Endothelial cell of umbilical vein (primary cell): Measurements from ENCODE around the gene NDUFA6. TPM values are rescaled to one million over a fixed set of nuclear protein-coding genes. Genes with fewer than 3 reads are reported as not detected.

ENCODE experiments used
- BruUV-seq: library from RNA; stranded (reverse); fragments of 400-500 nt; replicated peaks from 2 replicates; lab custom pipeline; 2021; lab: Mats Ljungman, UMichigan
- CTCF ChIA-PET: fragments of 300-600, 350-600 bp; sonication (Branson Sonifier 250); formaldehyde crosslinking; loops from one replicate; lab custom pipeline; 2021; ENCODE audit warnings: antibody characterized with exemption, inconsistent platforms; lab: Charles Lee
- POLR2A ChIA-PET: fragments of 300-600, 350-600 bp; sonication (Branson Sonifier 250); formaldehyde crosslinking; loops from one replicate; lab custom pipeline; 2021; ENCODE audit warnings: antibody characterized with exemption, inconsistent platforms; lab: Charles Lee
- DNase-seq: peaks from one replicate; pipeline ENCODE4 v3.0.0-alpha.2; 2011; ENCODE audit warnings: low read depth, low spot score
- FAIRE-seq: peaks from 2 replicates; lab custom pipeline; 2011; peaks lifted over from hg19 to GRCh38; lab: Jason Lieb, UNC
- H2AFZ ChIP-seq: 2 replicates; pipeline ENCODE4 v1.6.0; 2012; ENCODE audit warnings: low read depth, low read length, control low read depth, inconsistent platforms
- H3K27ac ChIP-seq: 2 replicates; pipeline ENCODE4 v1.5.1; 2011; ENCODE audit warnings: low read depth, mild to moderate bottlenecking, control low read depth, low read length, moderate library complexity; ENCODE audit not compliant: insufficient read depth
- H3K27me3 ChIP-seq, 2 experiments: 2 replicates each; pipeline versions ENCODE4 v1.6.0 to v1.6.1; 2011; ENCODE audit warnings: low read length in 2 of 2, mixed read lengths in 1 of 2; ENCODE audit not compliant: control insufficient read depth in 2 of 2, insufficient read depth in 2 of 2
- H3K36me3 ChIP-seq, 2 experiments: 2 replicates in 1 of 2; 3 replicates in 1 of 2; pipeline ENCODE4 v1.5.1; 2011; ENCODE audit warnings: low read length in 2 of 2, mild to moderate bottlenecking in 1 of 2, moderate library complexity in 1 of 2; ENCODE audit not compliant: control insufficient read depth in 2 of 2, insufficient read depth in 2 of 2; ENCODE audit errors: extremely low read depth in 1 of 2
- H3K4me1 ChIP-seq: 3 replicates; pipeline ENCODE4 v1.5.1; 2011; ENCODE audit warnings: mild to moderate bottlenecking, low read length; ENCODE audit not compliant: control insufficient read depth, insufficient read depth; ENCODE audit errors: extremely low read depth
- H3K4me2 ChIP-seq: 2 replicates; pipeline ENCODE4 v1.6.1; 2011; ENCODE audit warnings: low read length, control low read depth, mixed read lengths; ENCODE audit not compliant: insufficient read depth
- H3K4me3 ChIP-seq, 3 experiments: fragments of 200-600 bp in 1 of 3; sonication (generic), shearing (Covaris generic) in 1 of 3; replicated peaks in 1 of 3; 2 replicates each; pipeline ENCODE4 v1.5.1; 2011 to 2016; ENCODE audit warnings: control low read depth in 3 of 3, low read length in 3 of 3, mild to moderate bottlenecking in 2 of 3, inconsistent platforms in 1 of 3, low read depth in 1 of 3, moderate library complexity in 1 of 3; ENCODE audit not compliant: insufficient read depth in 1 of 3
- H3K79me2 ChIP-seq: 2 replicates; pipeline ENCODE4 v1.6.0; 2012; ENCODE audit warnings: low read length, inconsistent platforms; ENCODE audit not compliant: control insufficient read depth, insufficient read depth
- H3K9ac ChIP-seq: replicated peaks from 2 replicates; pipeline ENCODE3; 2011; ENCODE audit warnings: low read length, control low read depth; ENCODE audit not compliant: insufficient read depth; ENCODE audit errors: extremely low read depth
- H3K9me1 ChIP-seq: replicated peaks from 3 replicates; pipeline ENCODE4 v1.6.0; 2011; ENCODE audit warnings: mild to moderate bottlenecking, low read length; ENCODE audit not compliant: control insufficient read depth, insufficient read depth; ENCODE audit errors: extremely low read depth
- H3K9me3 ChIP-seq: replicated peaks from 2 replicates; pipeline ENCODE4 v1.5.1; 2012; ENCODE audit warnings: low read length, inconsistent platforms; ENCODE audit not compliant: control insufficient read depth, insufficient read depth
- H4K20me1 ChIP-seq: replicated peaks from 2 replicates; pipeline ENCODE3; 2011; ENCODE audit warnings: mild to moderate bottlenecking, low read length; ENCODE audit not compliant: control insufficient read depth, insufficient read depth; ENCODE audit errors: extremely low read depth
- CTCF ChIP-seq, 2 donors: IDR thresholded peaks; 1 replicate in 1 of 2; 2 replicates in 1 of 2; pipeline ENCODE4 v1.5.1; 2011; ENCODE audit warnings: low read length in 2 of 2, mild to moderate bottlenecking in 2 of 2, moderate library complexity in 2 of 2, control low read depth in 1 of 2, inconsistent platforms in 1 of 2, low read depth in 1 of 2; ENCODE audit not compliant: insufficient read depth in 1 of 2; ENCODE audit errors: extremely low read depth in 1 of 2
- EZH2 ChIP-seq: IDR thresholded peaks from 2 replicates; pipeline ENCODE4 v1.6.1; 2012; ENCODE audit warnings: borderline replicate concordance, low read depth, mild to moderate bottlenecking, moderate library complexity, low read length, inconsistent platforms; ENCODE audit not compliant: severe bottlenecking
- FOS ChIP-seq: IDR thresholded peaks from 2 replicates; pipeline ENCODE4 v1.6.1; 2011; ENCODE audit warnings: mild to moderate bottlenecking, low read length, moderate library complexity, borderline replicate concordance; ENCODE audit not compliant: insufficient read depth
- GATA2 ChIP-seq: IDR thresholded peaks from 2 replicates; pipeline ENCODE4 v1.7.0; 2011; ENCODE audit warnings: low read depth, mild to moderate bottlenecking, moderate library complexity, mixed read lengths, low read length; ENCODE audit not compliant: insufficient read length, insufficient read depth
- JUN ChIP-seq: IDR thresholded peaks from 2 replicates; pipeline ENCODE4 v1.6.1; 2011; ENCODE audit warnings: borderline replicate concordance, low read depth; ENCODE audit not compliant: insufficient read length, insufficient read depth
- MAX ChIP-seq: IDR thresholded peaks from 2 replicates; pipeline ENCODE4 v1.6.1; 2011; ENCODE audit not compliant: insufficient read depth, insufficient read length
- MYC ChIP-seq: IDR thresholded peaks from one replicate; pipeline ENCODE4 v1.6.1; 2011; ENCODE audit warnings: mild to moderate bottlenecking, low read depth, low read length
- POLR2A ChIP-seq: IDR thresholded peaks from 2 replicates; pipeline ENCODE4 v1.6.1; 2012; ENCODE audit warnings: low read depth, mild to moderate bottlenecking, control low read depth, low read length
- POLR2AphosphoS5 ChIP-seq: IDR thresholded peaks from 2 replicates; pipeline ENCODE4 v1.6.1; 2012; ENCODE audit warnings: low read depth, mild to moderate bottlenecking, control low read depth, low read length, moderate library complexity; ENCODE audit not compliant: insufficient read depth
- dilution Hi-C: fragments of 300-500 bp; cut with MboI; formaldehyde crosslinking; loops from one replicate; pipeline ENCODE4 v1.15.0; 2019; ENCODE audit warnings: low sequenced_read_pairs; ENCODE audit not compliant: extremely low pct_ligation_motif_present
- intact Hi-C: fragments of 100-400 bp; cut with micrococcal nuclease; formaldehyde crosslinking; loops from one replicate; pipeline ENCODE4 v1.10.0; 2022
- polyA plus RNA-seq, 4 experiments: library from polyadenylated mRNA; depleted of rRNA in 3 of 4; stranded (reverse) in 3 of 4; unstranded in 1 of 4; fragments of >200 nt; gene quantifications; 2 replicates each; pipeline versions ENCODE4 v1.2.1 to v1.2.3, GENCODE V29; 2011 to 2012; ENCODE audit warnings: missing spikeins in 1 of 4
- total RNA-seq: library from RNA; stranded (reverse); gene quantifications from 2 replicates; pipeline ENCODE4 v1.2.3, GENCODE V29; 2021

The NDUFA6 gene
- total and polyA plus RNA-seq, 2 donors (not counting 3 experiments of a cell fraction or from before 2014, with no cell fraction given), result 66.1 to 95.7 TPM

GRCh38 chr22:42061041-42061440 is 29.5 kb downstream of the NDUFA6 start:
- Histone ChIP-seq H3K9me1 (no peaks in the 10 kb centered on the region), H3K27ac (no peak overlapping the region), H3K36me3 (peaks cover 5 to 9% of the 10 kb centered on the region in 2 experiments), H3K4me2 (no peak overlapping the region), H3K9me3 (no peaks in the 10 kb centered on the region), H3K27me3 (no peaks in the 10 kb centered on the region), H3K4me3 (no peak overlapping the region), H4K20me1 (no peaks in the 10 kb centered on the region), H2AFZ (no peak overlapping the region), H3K4me1 (no peaks in the 10 kb centered on the region), H3K79me2 (no peaks in the 10 kb centered on the region), H3K9ac (no peak overlapping the region)
- POLR2A ChIA-PET, result no interaction called here
- intact Hi-C loops, result no loop called here
- dilution Hi-C loops, result no loop called here
- FAIRE-seq (no peak), DNase-seq (no peak)
- TF ChIP-seq POLR2A (no peak), EZH2 (no peak), FOS (no peak), JUN (no peak), CTCF (IDR thresholded peaks at IDR 0.05; ENCODE audit: extremely low read depth in 1 of 2, insufficient read depth in 1 of 2, low read depth in 1 of 2, low read length in 2 of 2) (no peak), MAX (no peak), POLR2AphosphoS5 (no peak), GATA2 (no peak), MYC (no peak)
- CTCF ChIA-PET, result interaction anchor here (0.7 kb wide), 1 partner anchor 41 kb away, joined by 4 read pairs; no protein-coding TSS in a partner anchor
- no TSS peak for BruUV-seq
